DMS53 treated with DMSO at 0.1 percent for 48 hours (cell line): Measurements from ENCODE around the gene R3HCC1L.
A peak's percentile ranks its signal among the peaks of the same experiment; 100 is the strongest.
"Not testable (repeated sequence)": the region's sequence is repeated elsewhere in the genome, so short reads cannot be mapped to it uniquely, and the experiment has no call there.

Experiments used
- DNase-seq: peaks from one replicate; lab custom pipeline; 2025; ENCODE audit not compliant: unreplicated experiment; lab: John Stamatoyannopoulos, UW

The R3HCC1L gene

DNA sequence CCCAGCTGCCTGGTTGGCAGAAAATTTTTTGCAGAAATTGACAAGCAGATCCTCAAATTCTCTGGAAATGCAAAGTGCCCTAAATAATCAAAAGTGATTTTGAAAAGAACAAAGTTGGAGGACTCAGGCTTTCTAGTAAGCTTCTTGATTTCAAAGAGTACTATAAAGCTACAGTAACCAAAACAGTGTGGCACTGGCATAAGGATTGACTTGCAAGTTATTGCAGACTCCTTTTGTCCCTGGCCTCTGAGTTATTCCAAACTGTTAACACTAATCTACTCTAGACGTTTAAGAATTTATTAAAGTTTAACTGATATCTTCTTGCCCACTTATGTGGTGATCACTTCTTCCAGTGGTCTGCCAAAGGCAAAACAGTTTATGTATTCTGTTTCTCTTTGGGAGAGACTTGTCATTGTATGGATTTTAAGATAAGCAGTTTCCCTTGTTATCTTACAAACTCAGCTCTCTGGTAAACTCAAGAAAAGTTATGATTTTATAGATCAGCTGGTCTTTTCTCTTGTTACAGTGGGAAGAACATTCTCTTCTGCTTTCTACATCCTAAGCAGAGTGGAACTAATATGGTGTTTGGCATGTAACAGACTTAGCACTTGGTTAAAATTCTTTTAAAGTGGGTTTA lies 92.2 kb downstream of the R3HCC1L start:
- no peak for DNase-seq

DNA sequence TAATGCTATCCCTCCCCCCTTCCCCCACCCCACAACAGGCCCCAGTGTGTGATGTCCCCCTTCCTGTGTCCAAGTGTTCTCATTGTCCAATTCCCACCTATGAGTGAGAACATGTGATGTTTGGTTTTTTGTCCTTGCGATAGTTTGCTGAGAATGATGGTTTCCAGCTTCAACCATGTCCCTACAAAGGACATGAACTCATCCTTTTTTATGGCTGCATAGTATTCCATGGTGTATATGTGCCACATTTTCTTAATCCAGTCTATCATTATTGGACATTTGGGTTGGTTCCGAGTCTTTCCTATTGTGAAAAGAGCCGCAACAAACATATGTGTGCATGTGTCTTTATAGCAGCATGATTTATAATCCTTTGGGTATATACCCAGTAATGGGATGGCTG lies 93.3 kb downstream of the R3HCC1L start:
- DNase-seq, result not testable (repeated sequence)

DNA sequence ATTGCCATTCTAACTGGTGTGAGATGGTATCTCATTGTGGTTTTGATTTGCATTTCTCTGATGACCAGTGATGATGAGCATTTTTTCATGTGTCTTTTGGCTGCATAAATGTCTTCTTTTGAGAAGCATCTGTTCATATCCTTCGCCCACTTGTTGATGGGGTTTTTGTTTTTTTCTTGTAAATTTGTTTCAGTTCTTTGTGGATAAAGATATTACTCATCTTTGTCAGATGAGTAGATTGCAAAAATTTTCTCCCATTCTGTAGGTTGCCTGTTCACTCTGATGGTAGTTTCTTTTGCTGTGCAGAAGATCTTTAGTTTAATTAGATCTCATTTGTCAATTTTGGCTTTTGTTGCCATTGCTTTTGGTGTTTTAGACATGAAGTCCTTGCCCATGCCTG lies 93.8 kb downstream of the R3HCC1L start:
- DNase-seq, result not testable (repeated sequence)

DNA sequence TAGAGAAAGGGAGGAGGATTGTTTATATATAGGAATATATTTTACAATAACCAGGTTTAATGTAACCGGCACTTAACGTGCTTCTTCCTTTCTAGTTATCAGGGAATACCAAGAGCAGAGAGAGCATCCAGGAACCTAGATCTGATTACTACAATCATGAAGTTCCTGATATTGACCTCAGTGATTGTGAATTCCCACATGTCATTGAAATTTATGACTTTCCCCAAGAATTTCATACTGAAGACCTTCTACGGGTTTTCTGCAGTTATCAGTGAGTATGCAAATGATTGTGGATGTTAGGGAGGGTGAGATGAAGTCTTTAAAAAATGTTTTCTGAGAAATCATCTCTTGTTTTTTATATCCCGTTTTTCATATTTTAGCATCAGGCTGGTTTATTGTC lies 97.0 kb downstream of the R3HCC1L start:
- DNase-seq, result no peak

DNA sequence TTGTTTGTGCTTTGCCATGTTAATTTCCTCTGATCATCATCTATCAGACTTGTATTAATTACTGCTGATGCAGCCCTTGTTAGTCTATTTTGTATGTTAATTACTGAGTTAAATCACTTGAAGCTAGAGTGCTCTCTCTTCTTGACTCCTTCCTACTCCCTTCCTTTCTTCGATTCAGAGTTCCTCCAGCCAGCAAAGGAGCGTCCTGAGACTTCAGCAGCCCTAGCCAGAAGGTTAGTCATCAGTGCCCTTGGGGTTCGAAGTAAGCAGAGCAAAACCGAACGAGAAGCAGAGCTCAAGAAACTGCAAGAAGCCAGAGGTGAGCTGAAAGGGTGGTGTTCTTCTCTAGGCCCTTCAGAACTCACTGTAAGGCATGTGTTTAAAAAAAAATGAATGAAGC lies 101.4 kb downstream of the R3HCC1L start:
- no peak for DNase-seq

DNA sequence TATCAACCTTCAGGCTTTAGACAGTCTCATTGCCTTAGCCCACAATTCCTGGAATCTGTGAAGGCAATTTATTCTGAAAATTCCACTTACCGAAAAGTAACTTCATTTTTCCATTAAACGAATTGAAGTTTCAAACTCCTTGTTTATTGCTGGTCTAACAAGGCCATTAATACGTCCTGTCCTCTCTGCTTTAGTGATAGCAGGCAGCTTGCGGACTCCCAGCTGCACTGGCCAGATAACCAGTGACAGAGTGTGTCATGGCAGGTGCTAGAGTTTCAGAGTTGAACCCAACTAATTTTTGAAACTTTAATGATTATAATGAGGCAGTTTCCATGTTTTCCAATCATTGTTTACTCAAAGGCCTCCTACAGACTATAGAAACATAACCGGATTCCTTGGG lies 102.4 kb downstream of the R3HCC1L start:
- no peak for DNase-seq

DNA sequence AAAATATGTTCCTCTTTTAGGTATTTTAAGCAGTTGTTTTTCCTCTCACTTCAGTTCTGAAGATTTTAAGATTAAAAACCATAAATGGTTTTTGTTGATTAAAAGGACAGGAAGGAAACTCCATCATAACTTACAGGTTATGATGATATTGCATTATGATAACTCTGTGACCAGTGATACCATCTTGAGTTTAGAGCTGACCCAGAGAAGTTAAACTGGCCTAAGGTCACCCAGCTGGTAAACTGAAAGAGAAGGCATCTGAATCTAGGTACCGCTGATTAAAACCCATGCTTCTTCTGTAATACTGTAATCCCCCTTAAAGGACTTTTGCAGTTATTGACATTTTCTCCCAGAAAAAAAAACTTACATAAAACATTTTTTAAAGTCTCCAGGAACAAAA lies 103.9 kb downstream of the R3HCC1L start:
- DNase-seq, result no peak

DNA sequence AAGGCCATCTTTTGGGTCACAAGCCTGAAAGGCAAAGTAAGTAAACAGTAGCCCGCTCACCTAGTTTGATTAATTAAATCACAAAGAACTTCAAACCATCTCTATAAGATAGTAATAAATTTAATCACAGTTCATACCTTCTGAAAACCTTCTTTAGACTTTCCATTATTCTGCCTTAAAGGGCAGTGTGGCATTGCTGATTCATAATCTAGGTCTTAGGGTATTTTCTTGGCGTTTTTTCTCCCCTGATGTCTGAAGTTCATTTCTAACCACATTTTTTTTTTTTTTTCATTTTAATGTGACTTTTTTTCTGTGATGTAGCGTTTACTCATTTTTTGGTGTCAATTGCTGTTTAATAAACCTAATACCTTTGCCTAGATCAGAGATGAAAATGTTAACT lies 106.1 kb downstream of the R3HCC1L start:
- no peak for DNase-seq

DNA sequence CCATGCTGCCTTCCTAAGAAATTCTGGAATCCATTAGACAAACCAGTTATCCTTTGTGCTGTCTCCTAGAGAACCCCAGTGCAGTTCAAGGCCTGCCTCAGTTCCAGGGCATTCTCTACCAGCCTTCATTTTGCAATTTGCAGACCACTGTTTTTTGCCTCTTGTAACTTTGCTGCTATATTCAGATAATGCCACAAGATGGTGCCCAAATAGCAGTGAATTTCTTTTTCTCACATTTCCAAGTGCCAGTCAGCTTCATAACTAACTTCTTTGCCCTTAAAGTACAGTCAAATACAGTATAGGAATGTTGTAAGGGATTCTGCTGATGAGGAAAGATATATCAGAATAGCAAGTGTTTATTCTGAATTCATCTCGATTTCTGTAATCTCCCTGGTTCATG lies 108.4 kb downstream of the R3HCC1L start:
- DNase-seq, result peak; percentile 32

DNA sequence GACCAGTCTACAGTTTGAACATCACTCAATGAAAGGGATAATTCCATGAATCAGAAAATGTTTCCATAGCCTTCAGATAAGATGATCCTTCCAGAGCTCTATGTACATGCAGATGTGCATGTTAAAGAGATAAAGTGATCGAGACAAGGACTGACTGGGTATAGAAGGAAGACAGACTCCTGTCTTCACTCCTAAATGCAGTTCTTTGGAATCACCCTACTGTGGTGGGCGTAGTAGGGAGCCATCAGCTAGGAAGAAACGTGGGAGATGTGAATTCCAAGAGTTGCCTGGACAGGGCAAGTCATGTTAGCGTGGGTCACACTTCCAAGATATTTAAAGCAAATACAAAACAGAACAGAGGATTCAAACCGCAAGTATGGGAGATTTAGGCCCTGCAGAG lies 109.7 kb downstream of the R3HCC1L start:
- DNase-seq, result no peak

DNA sequence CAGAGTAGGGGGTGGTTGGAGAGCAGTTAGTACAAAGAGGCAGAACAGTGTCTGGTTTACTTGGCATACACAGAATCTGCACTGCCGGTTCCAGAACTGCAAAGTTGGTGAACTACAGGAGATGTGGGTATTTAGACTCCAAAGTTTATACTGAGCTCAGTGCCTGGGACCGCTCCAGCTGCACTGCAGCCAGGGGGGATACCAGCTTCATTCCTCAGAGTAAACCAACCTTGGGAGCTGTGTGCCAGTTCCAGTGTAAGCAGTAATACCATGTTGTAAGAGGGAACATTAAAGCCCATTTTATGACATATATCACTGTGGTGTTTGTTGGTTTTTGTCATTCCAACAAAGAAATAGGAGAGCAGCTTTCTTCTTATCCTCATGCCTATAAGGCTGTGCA lies 110.1 kb downstream of the R3HCC1L start:
- no peak for DNase-seq

DNA sequence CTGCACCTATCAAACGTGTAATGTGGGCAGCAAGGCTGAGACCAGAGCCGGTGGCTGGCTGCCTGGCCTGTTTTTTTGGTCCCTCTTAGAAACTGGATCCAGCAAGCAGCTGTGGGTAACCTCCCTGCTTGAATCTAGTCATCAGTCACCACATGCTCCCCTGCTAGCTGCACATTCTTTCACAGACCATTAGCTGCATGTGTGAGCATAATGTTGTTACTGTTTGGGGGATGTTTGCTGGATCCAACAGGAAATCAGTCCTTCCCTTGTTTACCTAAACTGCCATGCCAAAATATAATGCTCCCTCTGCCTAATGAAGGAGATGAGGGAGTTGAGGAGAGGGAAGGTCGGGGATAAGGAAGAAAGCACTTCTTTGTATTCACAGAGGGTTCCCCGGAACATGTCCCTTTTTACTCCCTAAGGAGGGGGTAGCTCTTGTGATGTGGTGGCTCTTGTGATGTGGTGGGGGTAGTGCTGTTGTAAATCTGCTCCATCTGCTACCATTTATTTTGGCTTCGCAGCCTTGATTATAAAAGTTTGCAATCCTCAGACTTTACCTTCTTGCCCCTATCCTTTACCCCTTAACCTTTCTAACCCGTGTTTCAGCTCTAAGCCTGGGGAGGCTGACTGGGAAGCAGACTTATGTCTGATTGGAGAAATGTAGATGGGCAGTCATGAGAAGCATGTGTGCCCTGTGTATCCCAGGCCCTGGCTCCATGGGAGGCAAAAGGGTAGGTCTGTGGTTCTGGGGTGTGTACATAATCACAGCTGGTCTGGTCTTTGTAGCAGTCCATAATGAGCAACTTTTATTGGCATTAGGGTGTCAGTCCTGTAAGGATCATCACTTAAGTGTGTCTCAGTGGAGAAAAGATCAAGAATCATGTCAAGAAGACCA lies 112.7 kb downstream of the R3HCC1L start:
- DNase-seq, result no peak

DNA sequence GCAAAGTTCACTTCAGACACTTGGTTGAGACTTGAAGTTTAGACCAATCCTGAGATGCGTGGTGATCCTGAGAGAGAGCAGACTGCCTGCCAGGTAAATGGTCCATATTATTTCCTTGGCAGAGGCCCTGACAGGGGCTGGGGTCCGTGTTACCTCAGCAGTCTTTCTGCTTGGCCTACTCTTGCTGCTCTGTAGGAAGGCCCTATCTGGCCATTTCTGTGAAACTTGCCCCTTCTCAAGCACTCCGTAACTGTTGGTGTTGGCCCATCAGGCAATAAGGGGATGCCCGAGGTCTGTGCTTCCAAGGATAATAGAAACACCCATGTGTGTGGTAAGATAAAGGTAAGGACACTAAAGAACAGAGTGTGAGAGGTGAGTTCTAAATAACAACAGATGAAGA lies 113.6 kb downstream of the R3HCC1L start:
- no peak for DNase-seq

DNA sequence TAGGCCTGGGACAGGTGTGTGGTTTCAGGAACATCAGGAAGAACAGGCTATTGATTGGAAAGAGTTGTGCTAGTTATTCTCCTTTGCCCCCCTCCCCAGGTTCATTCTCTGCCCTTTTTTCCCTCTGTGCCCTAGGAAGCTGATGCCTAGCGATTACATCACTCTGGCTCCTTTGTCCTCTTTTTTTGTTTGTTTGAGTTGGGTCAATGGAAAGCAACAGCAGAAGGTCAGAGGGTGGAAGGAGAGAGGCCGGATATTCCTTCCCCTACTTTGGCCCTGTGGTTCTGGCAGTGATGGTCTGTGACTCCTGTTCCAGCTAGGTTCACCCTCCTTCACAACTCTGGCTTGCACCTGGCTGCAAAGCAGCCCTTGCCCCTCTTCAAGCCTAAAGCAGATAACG lies 114.7 kb downstream of the R3HCC1L start:
- no peak for DNase-seq

DNA sequence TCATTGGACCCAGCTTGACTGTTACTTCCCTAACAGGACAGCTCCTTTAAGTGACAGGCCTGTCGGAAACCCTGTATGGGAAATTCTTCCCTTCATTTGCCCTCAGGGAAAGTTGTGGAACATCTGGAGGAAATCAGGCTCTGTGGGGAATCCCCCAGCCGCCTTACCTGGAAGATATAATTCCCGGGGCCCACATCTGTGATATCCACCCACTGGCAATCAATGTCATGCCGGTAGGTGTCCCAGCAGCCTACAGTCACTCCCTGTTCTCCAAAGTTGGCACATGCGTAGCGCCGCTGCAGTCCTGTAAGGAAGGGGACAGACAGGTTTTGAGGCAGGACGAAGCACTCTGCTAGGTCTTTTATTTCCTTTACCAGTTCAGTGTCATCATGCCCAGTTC lies 116.9 kb downstream of the R3HCC1L start:
- DNase-seq, result no peak

DNA sequence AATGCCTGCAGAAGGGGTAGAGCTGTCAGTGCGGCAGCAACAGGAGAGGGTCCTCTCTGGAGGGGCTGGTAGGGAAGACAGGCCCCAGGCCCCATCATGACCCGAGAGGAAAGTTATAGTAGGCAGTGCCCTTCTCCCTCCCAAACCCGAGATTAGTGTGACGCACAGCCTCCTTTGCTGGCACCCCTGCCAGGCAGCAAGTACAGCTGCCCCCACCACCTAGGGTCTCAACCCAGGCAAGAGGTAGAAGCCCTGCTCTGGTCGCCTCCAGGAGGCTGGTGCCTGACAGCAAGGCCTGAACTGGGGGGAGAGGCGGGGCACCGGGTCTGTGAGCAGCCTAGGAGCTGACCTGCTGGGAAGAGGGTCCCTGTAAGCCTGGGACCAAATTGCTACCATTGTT lies 118.0 kb downstream of the R3HCC1L start:
- DNase-seq, result no peak

DNA sequence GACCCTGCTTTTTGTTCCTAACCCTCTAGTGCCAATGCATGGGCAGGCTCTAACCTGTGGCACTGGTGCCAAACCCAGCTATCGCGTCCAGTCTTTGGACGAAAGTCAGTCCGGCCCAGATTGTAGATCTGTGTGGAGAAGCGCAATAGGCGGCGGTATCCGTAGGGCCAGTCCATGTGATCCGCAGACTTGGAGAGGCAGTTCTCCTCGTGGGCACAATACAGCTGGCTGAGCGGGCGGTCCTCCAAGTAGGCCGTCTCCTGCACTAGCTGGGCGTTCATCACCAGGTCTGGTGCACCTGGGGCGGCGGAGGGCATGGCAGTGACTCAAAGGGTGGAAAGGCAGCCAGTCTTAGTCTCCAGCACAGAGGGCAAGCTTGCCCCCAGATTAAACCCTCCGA lies 119.0 kb downstream of the R3HCC1L start:
- DNase-seq, result no peak

DNA sequence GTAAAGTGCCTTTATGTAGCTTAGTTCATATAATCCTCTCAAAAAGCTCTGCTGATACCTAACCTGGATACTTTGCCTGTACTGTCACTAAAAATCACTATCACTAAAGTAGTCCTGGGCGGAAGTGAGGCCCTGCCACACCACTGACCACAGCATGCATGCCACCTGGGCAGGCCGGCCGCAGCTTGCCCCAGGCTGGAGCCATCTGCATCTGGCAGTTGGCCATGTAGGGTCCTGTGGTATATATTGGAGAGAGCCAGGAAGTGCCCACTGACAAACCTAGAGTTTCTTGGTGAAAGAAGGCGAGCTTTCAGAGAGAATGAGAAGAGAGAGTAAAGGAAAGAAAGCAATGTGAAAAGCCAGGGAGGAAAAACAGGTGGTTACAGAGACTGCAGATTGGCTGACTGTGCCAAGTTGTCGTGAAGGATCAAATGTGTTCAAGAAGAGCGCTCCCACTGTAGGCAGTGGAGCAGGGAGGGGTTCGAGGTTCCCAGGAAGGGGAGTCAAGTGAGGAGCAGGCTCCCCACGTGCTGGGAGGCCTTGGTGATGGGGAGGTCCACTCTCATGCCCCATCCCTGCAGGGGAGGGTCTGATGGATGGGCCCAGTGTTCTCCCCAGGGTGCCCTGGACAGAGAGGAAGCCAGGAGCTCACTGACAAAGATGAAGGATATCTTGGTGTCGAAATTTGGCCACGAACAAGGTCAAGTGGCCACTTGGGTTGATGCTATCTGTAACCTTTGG lies 119.9 kb downstream of the R3HCC1L start:
- DNase-seq, result no peak

DNA sequence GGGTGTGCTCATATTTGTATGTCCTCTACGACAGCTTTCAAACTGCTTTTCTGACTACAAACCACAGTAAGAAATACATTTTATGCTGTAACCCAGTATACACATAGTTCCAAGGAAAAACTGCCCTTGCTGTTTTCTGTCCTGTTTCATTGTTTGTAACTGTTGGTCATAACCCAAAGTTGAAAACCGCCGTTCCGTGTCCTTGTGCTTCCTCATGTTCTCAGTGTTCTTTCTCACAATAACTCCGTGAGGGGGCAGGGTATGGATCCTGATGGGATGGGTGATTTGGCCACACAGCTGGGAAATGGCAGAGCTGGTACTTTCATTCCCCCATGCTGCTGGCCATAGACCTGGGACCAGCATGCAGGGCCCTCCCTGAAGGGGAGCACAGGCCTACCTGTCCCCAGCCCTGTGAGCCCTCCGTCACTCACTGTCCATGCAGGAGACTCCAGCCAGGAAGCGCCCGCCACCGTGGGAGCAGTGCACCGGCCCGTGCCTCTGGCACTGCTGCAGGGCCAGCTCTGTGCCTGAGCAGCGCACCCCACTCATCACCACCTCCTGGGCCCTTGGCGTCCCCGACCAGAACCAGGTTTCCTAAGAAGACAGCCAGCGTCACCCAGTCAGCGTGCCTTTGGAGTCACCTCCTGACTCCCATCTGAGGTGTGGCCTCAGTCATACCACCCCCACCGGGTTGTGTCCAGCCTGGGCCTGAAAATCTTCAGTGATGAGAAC lies 120.9 kb downstream of the R3HCC1L start:
- DNase-seq, result no peak

DNA sequence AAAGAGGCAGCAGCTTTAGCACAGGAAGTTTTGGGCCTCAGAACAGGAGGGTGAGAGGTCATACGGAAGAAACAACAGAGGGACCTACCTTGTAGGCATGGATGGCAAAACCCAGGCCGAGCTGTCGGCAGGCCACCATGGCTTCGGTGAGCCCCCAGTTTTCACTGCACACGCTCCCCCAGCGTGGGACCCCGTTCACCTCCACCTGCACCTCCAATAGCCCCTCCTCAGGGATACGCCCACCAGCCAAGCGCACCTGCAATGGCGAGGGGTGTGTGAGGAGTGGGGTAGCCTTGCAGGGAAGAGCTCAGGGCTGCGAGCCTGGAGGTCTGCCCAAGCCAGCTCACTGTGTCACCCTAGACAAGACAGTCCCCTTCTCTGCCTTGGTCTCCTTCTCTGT lies 122.2 kb downstream of the R3HCC1L start:
- DNase-seq, result no peak

DNA sequence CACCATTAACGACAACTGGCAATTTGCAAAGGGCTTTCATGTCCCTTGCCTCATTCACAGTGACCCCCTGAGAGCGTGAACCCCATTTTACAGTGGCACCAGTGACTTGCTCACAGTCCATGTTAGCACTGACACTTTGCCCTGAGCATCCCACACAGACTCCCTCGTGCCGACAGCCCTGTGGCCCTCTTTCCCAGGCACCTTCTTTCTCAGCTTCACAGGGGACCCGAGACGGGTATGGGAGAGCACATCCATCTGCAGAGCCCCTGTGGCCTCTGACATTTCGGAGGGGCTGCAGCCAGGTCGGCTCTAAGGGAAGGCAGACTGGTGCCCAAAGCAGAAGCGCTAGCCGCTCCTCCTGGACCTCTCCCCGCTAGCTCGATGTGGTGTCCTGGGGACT lies 122.7 kb downstream of the R3HCC1L start:
- no peak for DNase-seq
